OCI-LY3 (cell line): ENCODE results near the gene SAMD4B.

Experiments
- CTCF ChIP-seq: fragments of 200-600, 300-600 bp; sonication (generic); IDR thresholded peaks from 2 replicates; pipeline ENCODE4 v1.5.1; 2014; ENCODE audit warnings: antibody characterized with exemption, low read length, low read depth
- EZH2phosphoT487 ChIP-seq: fragments of 200-600 bp; shearing (Covaris generic); IDR thresholded peaks from 2 replicates; pipeline ENCODE4 v1.6.1; 2018; ENCODE audit warnings: antibody characterized with exemption, mixed run types, low read depth

DNA sequence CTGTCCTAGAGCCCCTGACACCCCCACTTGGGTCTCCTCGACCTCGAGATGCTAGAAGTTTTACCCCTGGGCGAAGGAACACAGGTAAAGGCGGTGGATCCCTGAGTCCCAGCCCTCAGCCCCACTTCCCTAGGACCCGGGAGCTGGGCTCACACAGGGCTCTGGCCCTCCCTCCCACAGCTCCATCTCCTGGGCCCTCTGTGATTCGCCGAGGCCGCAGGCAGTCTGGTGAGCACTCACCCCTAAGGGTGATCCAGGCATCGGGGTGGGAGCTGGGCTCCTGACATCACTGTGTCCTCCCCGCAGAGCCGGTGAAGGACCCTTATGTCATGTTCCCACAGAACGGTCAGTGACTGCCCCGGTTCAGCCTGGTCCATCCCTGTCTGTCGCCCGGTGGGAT lies 78.5 kb downstream of the SAMD4B start:
- TF ChIP-seq CTCF (no peak), EZH2phosphoT487 (no peak)
